AG08396 (cell line): ENCODE measurements around the gene C11orf91.
A peak's percentile ranks its signal among the peaks of the same experiment; 100 is the strongest.
"Not testable (repeated sequence)": the region's sequence is repeated elsewhere in the genome, so short reads cannot be mapped to it uniquely, and the experiment has no call there.

Experiments
- DNase-seq: peaks from one replicate; pipeline ENCODE4 v3.0.0; 2012; ENCODE audit warnings: low spot score, mixed read lengths

C11orf91 gene

GRCh38 chr11:33700502-33701271 lies at the start of gene C11orf91:
Gene C11orf91, minus strand, starts transcription at chr11:33700826. Its CDS starts 86 bp downstream, at chr11:33700740.
- DNase-seq, result peak; percentile 95

GRCh38 chr11:33747979-33748378 lies 47.4 kb upstream of the C11orf91 start:
- peak; percentile 25 for DNase-seq

GRCh38 chr11:33743291-33743690 lies 42.7 kb upstream of the C11orf91 start:
- no peak for DNase-seq

- DNase-seq, result no peak
These were observed 41.7 kb upstream of the C11orf91 start for GRCh38 chr11:33742249-33742851.

GRCh38 chr11:33741806-33742205 lies 41.2 kb upstream of the C11orf91 start:
- no peak for DNase-seq

GRCh38 chr11:33737362-33737821 lies 36.8 kb upstream of the C11orf91 start:
- DNase-seq, result no peak

GRCh38 chr11:33736148-33736812 lies 35.7 kb upstream of the C11orf91 start, which contains the start of gene CD59:
Gene CD59, minus strand, starts transcription at chr11:33736423. Its CDS starts 13,978 bp downstream, at chr11:33722445.
- peak; percentile 96 for DNase-seq

GRCh38 chr11:33735271-33736147 lies 34.9 kb upstream of the C11orf91 start:
- no peak for DNase-seq

- DNase-seq, result no peak
These were observed 34.0 kb upstream of the C11orf91 start for GRCh38 chr11:33734441-33735270.

GRCh38 chr11:33733980-33734379 lies 33.4 kb upstream of the C11orf91 start:
- no peak for DNase-seq

GRCh38 chr11:33731723-33732531 lies 31.3 kb upstream of the C11orf91 start:
- no peak for DNase-seq

- no peak for DNase-seq
These were observed 30.1 kb upstream of the C11orf91 start for GRCh38 chr11:33730716-33731115.

GRCh38 chr11:33729072-33729664 lies 28.5 kb upstream of the C11orf91 start:
- not testable (repeated sequence) for DNase-seq

- DNase-seq, result not testable (repeated sequence)
These were observed 26.9 kb upstream of the C11orf91 start for GRCh38 chr11:33727539-33727938.

GRCh38 chr11:33725496-33725895 lies 24.9 kb upstream of the C11orf91 start:
- no peak for DNase-seq

GRCh38 chr11:33724644-33725035 lies 24.0 kb upstream of the C11orf91 start:
- DNase-seq, result no peak

- DNase-seq, result no peak
These were observed 22.7 kb upstream of the C11orf91 start for GRCh38 chr11:33723238-33723881.

GRCh38 chr11:33722590-33723234 lies 22.1 kb upstream of the C11orf91 start:
- DNase-seq, result no peak

GRCh38 chr11:33721984-33722383 lies 21.4 kb upstream of the C11orf91 start:
- DNase-seq, result no peak
